GM18519 (cell line): ENCODE results near the gene CELF4.

Experiments
- ATAC-seq: cut with Tn5 transposase; IDR thresholded peaks from one replicate; pipeline ENCODE4 v1.9.1; 2021; ENCODE audit warnings: mild to moderate bottlenecking, moderate library complexity; ENCODE audit not compliant: unreplicated experiment, low FRiP score

The CELF4 gene

DNA sequence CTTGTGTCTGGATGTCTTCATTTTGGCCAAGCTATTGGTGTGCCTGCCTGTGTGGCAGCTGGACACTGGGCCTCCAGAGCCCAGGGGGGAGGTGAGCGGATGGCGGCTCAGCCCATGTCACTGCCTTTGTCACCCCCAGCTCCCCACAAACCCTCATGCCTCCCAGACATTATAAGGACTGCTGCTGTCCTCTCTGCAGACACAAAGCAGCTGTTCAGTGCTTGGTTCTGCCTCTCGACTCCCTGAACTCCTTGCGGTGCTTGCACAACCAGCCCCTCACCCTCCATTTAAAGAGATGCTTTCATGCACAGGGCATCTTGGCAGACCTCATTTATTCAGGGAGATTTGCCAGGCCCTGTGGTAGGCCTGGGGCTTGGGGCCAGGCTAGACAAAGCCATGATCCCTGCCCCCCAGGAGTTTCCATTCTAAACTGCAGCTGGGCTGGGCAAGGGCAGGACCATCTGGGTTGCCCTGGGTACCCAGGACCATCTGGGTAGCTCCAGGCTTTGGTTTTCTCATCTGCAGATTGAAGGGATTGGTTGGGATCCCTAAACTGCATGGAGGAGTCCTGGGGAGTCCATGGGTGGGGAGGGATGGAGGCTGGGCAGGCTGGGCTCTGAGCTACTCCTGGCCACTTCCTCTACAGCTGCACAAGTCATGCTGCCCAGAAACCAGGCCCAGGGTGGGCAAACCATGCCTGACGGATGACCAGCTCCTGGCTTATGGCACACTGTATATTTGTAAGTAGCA, 168.5 kb downstream of the CELF4 start:
- no peak for ATAC-seq

DNA sequence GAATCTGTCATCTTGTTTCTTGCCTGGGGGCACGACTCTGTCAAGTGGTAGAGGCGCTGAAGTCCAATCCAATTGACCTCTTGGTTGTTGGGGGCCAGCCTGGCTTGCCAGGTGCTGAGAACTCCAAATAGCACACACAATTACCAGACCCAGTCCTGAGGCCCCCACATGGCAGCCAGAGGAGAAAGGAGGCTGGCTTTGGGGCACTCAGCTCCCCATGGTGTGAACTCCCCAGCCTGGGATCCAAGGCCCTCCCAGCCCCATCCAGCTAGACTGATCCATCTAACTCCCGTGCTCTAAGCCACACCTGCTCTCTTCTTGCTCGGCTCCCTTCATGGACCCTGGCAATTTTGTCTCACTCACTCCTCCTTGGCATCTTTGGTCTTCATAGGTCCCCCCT, 170.0 kb downstream of the CELF4 start:
- no peak for ATAC-seq

DNA sequence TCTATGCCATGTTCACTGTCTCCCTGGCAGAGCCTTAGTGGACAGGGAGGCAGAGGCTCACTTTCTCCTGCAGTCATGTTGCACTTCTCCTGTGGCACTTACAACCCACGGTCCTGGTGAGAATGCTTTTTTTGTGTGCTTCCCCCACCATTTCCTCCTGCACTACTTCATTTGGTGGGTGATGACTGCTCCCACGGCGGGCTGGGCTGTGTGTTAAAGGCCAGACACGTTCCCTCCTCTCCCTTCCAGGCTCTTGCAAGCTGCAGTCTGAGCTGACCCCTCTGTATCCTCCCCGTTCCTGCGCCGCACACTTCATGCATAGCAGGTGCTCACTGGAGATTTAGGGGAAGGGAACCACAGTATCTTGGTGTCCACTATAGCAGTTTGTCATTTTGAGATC, 170.5 kb downstream of the CELF4 start:
- ATAC-seq = no peak

DNA sequence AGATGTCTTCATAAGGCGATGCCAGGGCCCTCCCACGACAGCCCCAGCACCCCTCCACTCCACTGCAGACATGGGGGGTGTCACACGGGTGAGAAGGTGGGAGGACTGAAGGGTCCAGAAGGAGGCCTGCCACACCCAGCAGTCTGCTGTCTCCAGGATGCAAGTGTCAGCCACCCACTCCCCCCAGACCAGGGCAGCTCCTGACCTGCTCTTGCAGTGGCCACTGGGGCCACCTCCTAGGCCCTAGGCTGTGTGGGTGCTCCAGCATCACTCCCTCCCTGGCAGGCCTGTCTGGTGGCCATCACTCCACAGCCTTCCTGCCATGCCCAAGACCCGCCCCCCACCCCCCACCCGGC, 171.0 kb downstream of the CELF4 start:
- no peak for ATAC-seq

DNA sequence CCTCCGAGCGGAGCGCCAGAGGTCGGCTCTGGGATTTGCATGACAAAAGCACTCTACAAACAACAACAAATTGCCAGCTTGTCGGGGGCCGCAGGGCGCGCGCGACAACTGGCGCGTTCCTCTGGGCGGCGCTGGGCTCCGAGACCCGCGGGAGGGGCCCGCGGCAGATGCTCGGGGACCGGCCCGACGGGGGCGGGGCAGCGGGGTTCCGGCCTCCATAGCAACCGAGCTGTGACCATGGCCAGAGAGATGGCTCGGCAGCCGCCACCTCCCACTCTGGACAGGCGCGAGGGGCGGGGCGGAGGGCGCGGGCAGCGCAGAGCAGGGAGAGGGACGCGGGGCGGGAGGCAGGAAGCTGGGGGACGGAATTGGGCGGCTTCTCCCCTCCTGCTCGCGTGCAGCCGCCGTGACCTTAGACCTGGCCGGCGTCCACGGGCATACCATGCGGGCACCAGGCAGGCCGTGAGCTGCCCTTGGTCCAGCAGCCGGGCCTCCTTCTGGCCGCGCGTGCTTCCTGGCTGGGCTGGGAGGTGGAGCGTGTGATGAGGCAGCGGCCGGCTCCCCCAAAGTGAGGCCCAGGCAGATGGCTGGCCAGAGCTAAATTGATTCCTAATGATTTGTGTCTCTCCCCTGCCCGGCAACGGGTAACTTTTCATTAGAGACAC, 171.5 kb downstream of the CELF4 start:
- no peak for ATAC-seq

DNA sequence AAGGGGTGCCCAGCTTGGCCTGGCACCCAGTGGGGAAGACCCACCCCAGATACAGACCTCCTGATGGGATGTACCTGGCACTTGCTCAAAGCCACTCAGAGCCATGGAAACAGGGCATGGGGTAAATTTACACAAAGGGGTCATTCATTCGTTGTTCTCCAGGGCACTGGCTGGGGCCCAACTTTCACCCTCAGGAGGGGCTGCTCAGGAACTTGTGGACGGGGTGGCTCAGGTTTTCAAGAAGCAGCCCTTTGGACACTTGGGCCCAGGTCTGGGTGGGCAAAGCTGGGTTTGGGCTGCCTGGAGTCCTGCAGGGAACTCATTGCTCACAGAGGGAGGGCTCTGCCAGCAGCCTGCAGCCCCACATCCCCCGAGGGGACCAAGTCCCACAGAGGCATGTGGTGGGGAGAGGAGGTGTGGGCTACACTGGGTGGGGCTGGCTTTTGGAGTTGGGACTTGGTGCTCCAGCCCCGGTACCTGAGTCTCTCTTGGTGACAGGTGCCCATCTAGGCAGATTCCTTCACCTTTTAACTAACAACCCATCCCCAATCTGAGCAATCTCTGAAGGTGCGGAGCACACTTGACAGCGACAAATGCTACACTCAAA, 172.3 kb downstream of the CELF4 start:
- ATAC-seq = no peak

DNA sequence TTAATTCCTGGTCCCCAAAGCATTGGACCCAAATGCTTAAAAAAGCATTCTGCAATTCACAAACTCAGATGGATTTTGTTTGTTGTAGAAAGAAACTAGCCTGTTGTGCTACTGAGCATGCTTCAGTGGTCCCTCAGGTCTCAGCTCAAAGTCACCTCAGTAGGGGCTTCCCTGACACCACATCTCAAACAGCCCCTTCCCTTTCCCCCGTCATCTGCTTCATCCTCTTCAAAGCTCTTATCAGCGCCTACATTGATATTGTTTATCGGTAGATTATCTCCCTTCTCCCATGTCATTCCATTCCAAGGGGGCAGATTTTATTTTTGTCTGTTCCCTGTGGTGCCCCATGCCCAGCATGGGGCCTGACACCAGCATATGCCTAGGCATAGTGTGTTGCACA, 172.9 kb downstream of the CELF4 start:
- peak; percentile 4 for ATAC-seq

DNA sequence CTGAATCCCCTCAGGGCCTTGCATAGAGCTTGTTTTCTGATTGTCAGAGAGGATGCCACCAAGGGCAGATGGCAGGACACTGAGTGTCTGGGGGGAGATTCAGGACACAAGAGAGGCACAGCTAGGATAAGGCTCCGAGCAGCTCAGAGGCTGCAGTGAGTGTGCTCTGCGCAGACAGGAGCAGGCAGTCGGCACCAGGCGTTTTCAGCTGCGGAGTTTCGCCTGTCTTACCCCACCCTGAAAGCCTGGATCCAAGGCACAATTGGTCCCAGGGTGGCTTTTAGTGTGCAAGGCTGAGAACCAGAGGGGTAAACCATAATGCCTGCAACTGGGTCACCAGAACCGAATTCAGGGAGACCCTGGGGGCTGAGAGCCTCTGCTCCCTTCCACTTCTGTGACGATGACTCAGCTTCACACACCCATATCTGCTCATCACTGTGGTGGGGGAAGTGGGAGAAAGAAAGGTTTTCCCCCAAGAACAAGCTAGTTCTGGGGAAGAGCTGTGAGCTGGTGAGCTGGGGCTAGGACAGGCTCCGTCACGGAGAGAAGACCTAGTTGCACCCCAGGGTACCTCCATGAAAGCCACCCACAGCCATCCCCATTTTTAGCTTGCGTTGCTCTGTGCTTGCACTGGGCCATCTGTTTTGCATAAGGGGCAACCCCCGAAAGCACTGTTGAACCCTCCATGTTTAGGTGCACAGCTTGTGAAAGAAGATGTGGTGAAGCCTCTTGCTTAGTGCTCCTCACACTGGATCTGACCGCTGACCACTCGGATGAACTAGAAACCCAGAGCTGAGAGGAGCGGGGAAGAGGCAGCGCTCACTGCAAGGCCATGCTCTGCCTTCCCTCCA, 173.7 kb downstream of the CELF4 start:
- peak; percentile 89 for ATAC-seq

DNA sequence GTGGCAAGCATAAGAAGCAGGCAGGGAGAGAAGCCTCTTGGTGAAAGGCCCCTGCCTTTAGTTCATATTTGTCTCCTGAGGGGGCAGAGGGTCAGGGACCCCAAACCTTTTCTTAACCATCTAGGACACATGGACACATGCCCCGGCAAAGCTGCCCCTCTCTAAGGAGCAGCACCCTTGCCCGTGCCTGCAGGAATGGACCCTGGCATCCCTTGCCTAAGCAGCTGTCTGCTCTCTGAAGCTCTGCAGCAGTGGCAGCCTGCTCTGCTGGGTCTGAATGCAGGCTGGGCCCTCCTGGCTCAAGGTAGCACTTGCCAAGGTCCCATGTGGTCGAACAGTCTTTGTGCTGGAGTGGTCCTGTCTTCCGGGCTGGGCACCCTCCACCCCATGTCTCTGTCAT, 174.4 kb downstream of the CELF4 start:
- no peak for ATAC-seq

DNA sequence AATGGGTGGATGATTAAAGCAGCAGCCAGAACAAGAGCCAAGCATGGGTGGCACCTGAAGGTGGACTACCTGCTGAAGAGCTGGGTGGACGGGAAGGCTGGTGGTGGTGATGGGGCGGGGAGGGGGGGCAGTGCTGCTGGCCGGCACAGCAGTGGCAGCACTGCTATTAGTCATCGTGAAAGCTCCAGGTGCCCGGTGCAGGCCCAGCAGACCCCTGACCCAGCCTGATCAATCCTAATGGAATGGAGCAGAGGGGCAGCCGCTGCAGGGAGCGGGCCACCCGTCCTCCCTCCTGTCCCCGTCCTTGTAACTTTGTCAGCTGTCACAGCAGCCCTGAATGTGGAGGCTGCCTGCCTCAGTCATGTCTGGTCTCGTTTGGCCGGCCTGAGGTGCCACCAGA, 174.9 kb downstream of the CELF4 start:
- no peak for ATAC-seq

DNA sequence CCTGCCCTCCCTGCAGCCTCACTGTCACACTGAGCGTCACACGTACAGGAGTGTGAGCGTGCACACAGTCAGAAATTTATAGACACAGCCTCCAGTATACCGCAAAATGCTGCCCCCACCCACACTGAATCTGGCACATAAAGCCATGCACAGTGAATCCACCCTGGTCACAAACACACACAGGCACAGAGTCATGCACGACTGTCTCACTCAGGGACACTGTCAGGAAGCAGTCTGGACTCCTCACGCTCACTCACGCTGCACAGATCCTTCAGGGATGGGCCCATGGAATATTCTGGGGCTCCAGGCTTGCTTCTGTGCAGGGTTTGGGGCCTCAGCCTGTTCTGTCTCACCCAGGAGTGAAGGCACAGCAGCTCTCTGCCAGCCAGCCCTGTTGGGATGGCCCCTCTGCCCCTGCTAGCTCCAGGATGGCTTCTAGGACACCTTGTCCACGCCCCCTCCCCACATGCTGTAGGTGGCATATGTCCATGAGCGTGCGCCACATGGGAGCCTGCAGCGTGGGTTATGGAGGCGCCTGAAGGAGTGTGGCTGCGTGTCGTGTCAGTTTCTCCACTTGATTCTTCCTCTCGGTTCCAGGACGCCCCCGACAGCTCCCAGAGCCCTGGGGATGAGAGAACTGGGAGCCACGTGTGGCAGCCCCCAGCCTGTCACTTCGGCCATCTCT, 175.8 kb downstream of the CELF4 start:
- ATAC-seq = no peak

DNA sequence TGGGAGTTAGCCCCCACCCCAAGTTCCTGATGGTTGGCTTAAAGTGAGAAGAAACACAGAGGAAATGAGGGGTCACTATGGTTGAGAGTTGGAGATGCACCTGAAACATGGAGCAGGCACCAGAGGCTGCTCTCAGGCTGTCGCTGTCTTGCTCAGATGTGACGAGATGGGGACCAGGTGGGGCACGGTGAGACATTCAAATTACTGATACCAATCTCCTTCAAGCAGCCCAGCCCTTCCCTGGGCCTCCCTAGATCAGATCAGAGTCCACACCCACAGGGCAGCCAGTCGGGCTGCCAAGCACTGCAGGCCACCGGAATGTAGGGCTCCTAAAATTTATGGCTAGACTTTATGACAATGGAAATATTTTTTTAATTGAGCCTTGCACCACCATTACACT, 176.6 kb downstream of the CELF4 start:
- no peak for ATAC-seq

DNA sequence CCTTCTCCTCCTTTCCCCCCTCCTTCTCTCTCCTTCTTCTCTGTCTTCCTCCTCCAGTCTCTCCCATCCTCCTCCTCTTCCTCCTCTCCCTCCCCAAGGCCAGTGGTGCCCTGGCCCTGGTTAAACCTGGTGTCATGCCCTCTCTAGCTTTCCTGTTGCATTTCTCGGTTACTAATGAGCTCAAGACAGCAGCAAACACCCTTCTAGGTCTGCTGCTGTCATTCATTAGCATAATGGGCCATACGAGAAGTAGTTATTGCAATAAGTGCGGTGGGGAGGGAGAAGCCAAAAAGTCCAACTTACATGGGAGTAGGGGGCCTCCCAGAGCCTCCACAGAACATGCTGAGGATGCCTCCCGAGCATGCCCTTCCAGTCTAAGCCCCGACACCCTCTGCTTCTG, 177.2 kb downstream of the CELF4 start:
- no peak for ATAC-seq

DNA sequence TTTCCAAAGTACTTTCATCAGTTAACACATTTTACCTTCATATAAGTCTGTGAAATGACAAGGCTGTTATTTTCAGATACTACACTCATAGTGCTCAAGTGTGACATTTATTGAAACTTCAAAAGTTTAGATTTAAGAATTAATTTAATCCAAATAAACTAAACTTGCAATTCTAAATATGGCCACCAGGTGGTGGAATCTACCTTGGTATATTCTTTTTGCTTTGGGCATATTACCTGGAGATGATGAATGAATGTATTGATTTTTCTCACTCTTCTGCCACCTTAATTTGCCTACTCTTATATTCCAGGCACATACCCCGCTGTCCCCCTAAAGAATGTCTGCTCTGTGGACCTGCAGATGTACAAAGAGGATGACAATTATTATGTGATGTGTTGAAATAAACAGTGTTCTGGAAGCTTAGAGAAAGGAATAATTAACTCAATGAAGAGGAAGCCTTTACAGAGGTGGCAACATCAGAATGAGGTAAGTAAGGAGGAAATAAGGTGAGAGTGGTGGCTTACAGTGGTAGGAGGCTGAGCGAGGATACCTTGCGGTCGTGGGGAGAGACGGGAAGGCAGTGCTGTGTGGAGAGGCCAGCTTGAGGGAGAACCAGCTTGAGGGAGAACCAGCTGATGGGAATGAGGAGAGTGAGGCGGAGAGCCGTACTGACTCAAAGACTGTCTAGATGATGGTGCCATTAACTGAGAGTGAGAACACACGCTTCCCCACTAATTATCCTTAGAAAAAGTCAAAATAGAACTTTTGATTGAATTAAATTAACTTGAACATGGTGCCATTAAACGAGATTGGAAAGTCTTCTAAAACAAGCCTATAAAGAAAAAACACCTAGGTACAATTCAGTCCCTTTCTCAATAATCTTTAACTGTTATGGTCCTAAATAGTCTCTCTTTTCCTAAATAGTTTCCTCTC, 179.5 kb downstream of the CELF4 start:
- no peak for ATAC-seq

DNA sequence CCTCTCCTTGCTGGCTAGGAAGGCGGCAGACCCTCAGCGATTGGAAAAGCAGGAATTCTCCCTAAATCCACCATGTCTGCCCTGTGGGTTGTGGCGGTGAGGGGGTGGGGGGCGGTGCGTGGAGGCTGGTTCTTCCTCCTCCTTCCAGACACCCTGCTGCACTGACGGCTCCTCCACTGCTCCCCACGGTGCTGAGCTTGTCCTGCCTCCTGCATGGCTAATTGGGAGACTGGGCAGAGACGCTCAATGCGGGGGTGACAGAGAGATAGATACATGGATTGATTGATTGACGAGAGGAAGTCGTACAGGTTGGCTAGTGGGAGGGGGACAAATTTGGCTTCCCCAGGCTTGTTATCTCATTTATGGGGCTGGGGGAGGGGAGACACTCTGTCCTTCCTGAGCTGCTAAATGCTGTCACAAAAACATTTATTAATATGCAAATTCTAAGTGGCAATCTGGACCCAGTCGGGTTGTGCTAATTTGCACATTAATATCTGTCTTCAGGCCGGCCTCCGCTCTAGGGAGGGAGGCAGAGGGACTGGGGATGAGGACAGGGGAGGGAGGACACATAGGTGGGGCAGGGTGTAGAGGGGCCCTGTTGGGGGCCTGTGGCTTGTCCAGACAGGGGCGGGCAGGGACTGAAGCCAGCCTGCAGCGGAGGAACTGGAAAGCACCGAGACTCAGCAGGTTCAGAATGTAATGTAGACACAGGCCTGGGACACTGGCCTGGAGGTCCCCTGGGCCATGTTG, 181.6 kb downstream of the CELF4 start:
- ATAC-seq = no peak

DNA sequence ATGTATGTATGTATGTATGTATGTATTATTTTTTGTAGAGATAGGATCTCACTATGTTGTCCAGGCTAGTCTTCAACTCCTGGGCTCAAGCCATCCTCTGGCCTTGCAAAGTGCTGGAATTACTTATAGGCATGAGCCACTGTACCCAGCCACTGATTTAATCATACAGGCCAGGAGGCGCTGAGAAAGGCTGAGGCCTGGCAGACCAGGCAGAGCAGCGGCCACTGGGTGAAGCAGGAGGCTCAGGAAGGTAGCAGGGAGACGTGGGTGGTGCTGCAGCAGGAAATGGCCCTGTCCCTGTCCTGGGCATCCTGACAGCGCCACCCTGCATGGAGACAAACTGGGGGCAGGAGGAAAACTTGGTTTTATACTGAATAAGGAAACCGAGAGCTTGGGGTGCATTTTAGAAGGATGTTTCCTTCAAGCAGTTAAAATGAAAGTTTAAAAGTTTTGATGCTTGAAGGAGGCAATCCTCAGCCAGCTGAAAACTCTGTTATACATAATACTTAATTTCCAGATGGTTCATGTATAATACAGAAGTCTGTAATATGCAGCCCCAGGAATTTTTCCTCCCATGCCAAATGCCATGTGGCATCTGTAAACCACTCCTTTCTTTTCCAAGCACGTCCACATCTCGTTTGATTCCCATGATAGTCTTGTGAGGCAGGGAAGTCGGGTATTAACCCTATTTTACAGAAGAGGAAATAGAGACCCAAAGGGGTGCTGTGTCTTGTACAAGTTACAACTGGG, 182.4 kb downstream of the CELF4 start:
- ATAC-seq = no peak

DNA sequence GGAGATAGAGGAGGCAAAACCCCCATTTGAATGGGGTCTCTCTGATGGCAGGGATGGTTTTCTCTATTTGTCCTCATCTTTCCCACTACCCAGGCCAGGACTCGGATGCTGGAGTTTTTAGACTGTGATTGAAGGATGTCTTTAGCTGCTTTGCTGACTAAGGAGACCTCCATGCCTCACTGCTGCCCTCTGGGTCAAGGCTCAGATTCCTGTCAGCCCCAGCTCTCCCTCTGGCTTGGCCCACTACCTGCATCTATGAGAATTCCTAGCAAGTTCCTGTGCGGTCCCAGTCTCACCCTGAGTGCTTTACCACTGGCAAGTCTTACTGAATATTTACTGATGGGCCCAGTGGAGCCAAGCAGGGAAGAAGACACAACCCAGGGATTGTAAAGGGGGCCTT, 184.0 kb downstream of the CELF4 start:
- no peak for ATAC-seq

DNA sequence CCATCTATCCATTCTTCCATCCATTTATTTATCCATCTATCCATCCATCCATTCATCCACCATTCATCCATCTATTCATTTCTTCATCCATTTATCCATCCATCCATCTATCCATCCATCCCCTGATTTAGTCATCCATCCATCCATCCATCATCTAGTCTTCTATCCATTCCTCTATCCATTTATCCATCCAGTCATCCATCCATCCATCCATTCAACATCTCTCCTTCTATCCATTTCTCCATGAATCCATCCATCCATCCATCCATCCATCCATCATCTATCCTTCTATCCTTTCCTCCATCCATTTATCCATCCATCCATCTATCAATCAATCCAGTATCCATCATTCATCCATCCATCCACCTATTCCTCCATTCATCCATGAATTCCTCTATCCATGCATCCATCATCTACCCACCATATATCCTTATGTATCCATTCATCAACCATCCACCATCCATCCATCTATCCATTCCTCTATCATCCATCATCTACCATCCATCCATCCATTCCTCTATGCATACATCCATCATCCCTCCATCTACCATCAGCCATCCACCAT, 185.0 kb downstream of the CELF4 start:
- ATAC-seq = no peak
